Psoas muscle (tissue), 8 donors: ENCODE measurements around the gene GLE1. TPM values are rescaled to one million over a fixed set of nuclear protein-coding genes. Genes with fewer than 3 reads are reported as not detected.

Experiments
- ATAC-seq, 4 donors: fragments of 200-7000 bp; cut with Tn5 transposase; one replicate each; pipeline ENCODE4 v1.9.1; 2020; ENCODE audit warnings: moderate library complexity in 3 of 4, mild to moderate bottlenecking in 2 of 4
- DNase-seq, 2 donors: peaks; one replicate each; pipeline ENCODE4 v3.0.0-alpha.2; 2020
- H3K27ac ChIP-seq: fragments of 200-600 bp; one replicate; pipeline ENCODE4 v1.8.0; 2022
- H3K27me3 ChIP-seq, 3 donors: fragments of 200-600 bp in 1 of 3; one replicate each; pipeline versions ENCODE4 v1.6.1 to v1.8.0; 2013 to 2022; ENCODE audit warnings: low read length in 2 of 3, mild to moderate bottlenecking in 2 of 3, moderate library complexity in 1 of 3; ENCODE audit not compliant: insufficient read depth in 3 of 3
- H3K36me3 ChIP-seq, 2 donors: fragments of 200-600 bp in 1 of 2; one replicate each; pipeline versions ENCODE4 v1.6.1 to v1.8.0; 2013 to 2022; ENCODE audit warnings: low read depth in 1 of 2, mild to moderate bottlenecking in 1 of 2, moderate library complexity in 1 of 2; ENCODE audit not compliant: insufficient read depth in 1 of 2
- H3K4me1 ChIP-seq: fragments of 200-600 bp; one replicate; pipeline ENCODE4 v1.8.0; 2022
- H3K4me3 ChIP-seq: fragments of 200-600 bp; one replicate; pipeline ENCODE4 v1.8.0; 2022; ENCODE audit warnings: mild to moderate bottlenecking
- H3K9me3 ChIP-seq: fragments of 200-600 bp; one replicate; pipeline ENCODE4 v1.8.0; 2022
- WGBS, 3 donors: extraction: QIAGEN DNeasy Blood & Tissue Kit; methylation state at CpG; one replicate each; pipeline versions ENCODE4 v1.1.6 to v1.1.7; 2013; 5-methylcytosine and 5-hydroxymethylcytosine counted together
- intact Hi-C, 2 donors: fragments of 100-400 bp; cut with DNase I; formaldehyde crosslinking; loops; one replicate each; pipeline versions ENCODE4 v1.11.0 to v1.14.2; 2022
- polyA plus RNA-seq, 3 donors: library from polyadenylated mRNA; stranded (reverse); fragments of 200-250 nt; gene quantifications; one replicate each; pipeline ENCODE4 v1.2.3, GENCODE V29; 2013
- total RNA-seq, 4 donors: library from RNA; stranded (reverse); fragmentation: NEBNext Ultra II Directional in 2 of 4; extraction: Animal tissue kit (Norgen Biotek cat#: 25700) in 2 of 4; gene quantifications; one replicate each; pipeline versions ENCODE4 v1.2.1 to v1.2.4, GENCODE V29; 2021 to 2023
- TF ChIP-seq, protein P1 (sequence below): fragments of 200-600 bp; IDR thresholded peaks from one replicate; pipeline ENCODE4 v1.8.0; 2022; ENCODE audit warnings: antibody characterized with exemption
- donor health status: healthy with polysubstance abuse.
- donor health status: DM: no; HTN: no; CAD: no; lungs with moderate emphysema.
- donor health status: Bipolar disorder and iron deficiency.
- donor health status: healthy.
- donor health status: DM: yes; HTN: yes; CAD: no.
- donor health status: DM: no; HTN: no; CAD: no.
- donor health status: DM: no; HTN: no; CAD: no.
- donor health status: DM: yes; HTN: yes; CAD: no.

The GLE1 gene
- total and polyA plus RNA-seq, 7 donors, result 10.3 to 29.5 (median 22.1) TPM

DNA sequence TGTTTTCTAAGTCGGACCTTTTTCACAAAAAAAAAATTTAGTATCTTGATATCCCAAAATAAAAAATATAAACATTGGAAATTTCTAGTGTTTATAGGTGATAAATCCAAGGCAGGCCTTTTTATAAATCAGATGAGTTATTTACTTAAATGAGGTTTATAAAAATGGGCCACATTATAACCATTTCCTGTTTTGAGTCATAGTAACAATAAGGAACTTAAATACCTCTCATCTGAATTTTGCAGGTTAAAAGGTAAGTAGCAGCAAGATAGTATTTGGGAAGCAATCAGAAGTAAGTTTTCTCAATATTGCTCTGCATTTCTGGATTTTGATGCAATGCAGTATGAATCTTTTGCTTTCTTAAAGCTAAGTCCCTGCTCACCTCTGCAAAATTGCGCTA, 51.8 kb downstream of the GLE1 start:
- H3K9me3 ChIP-seq, result no peaks in the 10 kb centered on the region
- ATAC-seq (no peak), DNase-seq (no peak)
- intact Hi-C loops, result loop anchor here in 1 of 2 donors (5.0 kb wide), 1 partner anchor 99 kb away; the partner anchor contains the start of gene ODF2
- no peak overlapping the region for H3K27ac ChIP-seq
- 78 to 94% (median 92%) methylated on average over 2 of the region's 2 CpGs for WGBS, 3 donors
- peaks cover 56% of the 10 kb centered on the region for H3K4me1 ChIP-seq
- no peaks in the 10 kb centered on the region for H3K36me3 ChIP-seq
- H3K27me3 ChIP-seq, result no peaks in the 10 kb centered on the region
- TF ChIP-seq, protein P1, sequence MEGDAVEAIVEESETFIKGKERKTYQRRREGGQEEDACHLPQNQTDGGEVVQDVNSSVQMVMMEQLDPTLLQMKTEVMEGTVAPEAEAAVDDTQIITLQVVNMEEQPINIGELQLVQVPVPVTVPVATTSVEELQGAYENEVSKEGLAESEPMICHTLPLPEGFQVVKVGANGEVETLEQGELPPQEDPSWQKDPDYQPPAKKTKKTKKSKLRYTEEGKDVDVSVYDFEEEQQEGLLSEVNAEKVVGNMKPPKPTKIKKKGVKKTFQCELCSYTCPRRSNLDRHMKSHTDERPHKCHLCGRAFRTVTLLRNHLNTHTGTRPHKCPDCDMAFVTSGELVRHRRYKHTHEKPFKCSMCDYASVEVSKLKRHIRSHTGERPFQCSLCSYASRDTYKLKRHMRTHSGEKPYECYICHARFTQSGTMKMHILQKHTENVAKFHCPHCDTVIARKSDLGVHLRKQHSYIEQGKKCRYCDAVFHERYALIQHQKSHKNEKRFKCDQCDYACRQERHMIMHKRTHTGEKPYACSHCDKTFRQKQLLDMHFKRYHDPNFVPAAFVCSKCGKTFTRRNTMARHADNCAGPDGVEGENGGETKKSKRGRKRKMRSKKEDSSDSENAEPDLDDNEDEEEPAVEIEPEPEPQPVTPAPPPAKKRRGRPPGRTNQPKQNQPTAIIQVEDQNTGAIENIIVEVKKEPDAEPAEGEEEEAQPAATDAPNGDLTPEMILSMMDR, result no peak
- H3K4me3 ChIP-seq, result no peak overlapping the region

DNA sequence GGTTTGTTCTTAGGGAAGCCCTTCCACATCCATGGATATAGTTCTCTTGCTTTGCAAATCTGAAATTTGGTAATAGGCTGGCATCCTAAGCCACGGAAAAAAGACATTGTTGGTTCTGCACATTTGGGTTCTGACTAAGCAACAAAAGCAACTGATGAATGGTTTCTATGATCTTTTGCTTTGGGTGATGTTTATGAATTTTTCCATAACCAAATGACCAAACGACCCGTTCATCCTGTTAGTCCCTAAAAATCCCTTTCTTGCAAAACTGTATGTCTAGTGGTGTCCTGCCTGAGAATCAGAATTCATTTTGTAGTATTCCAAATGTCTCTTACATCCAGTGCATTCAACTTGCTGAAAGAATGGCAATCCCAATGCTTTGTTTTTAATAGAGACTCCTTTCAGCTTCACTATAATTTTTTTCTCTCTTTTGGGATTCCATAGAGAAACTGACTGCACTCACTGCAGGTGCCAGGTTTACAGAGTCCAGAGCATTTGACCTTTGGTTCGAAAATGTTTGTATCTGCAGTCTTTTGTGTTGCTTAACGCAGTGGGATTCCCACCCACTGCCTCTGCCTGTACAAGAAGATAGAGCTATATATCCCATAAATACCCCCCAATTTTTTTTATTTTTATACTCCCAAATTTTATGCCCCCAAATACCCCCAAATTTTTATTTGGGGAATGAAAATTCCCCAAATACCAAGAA, 52.6 kb downstream of the GLE1 start:
- TF ChIP-seq, protein P1, result no peak
- 77 to 82% (median 79%) methylated on average over 5 of the region's 5 CpGs for WGBS, 3 donors
- no peak for ATAC-seq
- Histone ChIP-seq H3K27me3 (no peaks in the 10 kb centered on the region), H3K4me1 (peaks cover 48% of the 10 kb centered on the region), H3K4me3 (no peak overlapping the region), H3K9me3 (no peaks in the 10 kb centered on the region), H3K27ac (no peak overlapping the region), H3K36me3 (peaks cover 0 to 4% of the 10 kb centered on the region in 2 donors)
- no peak for DNase-seq
- intact Hi-C loops, result loop anchor here in 1 of 2 donors (5.0 kb wide), 1 partner anchor 100 kb away; the partner anchor contains the start of gene ODF2

DNA sequence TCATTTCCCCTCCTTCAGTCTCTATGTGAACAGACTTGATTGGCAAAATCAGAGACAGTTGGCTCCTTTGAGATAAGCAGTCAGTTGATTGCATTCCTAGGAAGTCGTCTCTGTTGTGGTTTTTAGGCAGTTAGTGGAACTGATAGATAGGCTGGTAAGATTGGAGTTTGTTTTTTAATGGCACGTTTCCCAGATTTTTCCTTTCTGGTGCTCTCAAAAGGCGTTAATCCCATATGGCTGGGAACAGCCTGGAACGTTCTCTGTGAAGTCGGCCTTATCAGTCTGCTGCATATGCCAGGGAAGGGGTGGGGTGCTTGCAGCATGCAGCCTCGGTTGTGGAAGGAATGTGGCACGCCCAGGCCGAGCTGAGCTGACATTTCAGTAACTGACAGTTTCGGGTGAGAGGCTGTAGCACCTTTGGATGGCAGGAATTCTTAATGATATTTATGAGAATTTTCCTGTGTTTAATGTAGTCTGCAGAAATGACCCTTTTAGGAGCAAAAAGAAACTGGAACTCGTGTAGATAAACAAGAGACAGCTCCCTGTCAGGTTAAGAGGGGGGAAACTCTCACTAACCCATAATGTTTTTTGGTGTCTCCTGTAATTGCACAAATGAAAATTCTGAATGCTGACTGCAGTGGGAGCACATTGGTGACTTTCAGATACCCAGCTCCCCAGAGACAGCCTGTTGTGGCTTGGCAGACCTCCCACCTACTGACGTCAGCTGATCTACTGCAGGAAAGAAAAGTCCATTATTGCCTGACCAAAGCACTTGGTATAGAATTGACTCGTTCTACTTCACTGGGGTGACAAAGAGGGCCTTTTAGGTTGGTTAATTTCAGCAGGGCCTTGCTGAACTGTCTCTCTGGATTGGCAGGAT, 54.2 kb downstream of the GLE1 start:
- Histone ChIP-seq H3K4me3 (peak overlapping the region; percentile 7), H3K36me3 (peaks cover 0 to 9% of the 10 kb centered on the region in 2 donors), H3K27me3 (no peaks in the 10 kb centered on the region), H3K27ac (peak overlapping the region; percentile 48), H3K4me1 (peaks cover 41% of the 10 kb centered on the region), H3K9me3 (no peaks in the 10 kb centered on the region)
- WGBS, 3 donors, result 7 to 12% (median 10%) methylated on average over 12 of the region's 12 CpGs
- ATAC-seq (peak; percentile 54 to 67 (median 64)), DNase-seq (peak; percentile 76 to 85)
- intact Hi-C loops, result loop anchor here in 1 of 2 donors (5.0 kb wide), 1 partner anchor 101 kb away; the partner anchor contains the start of gene ODF2
- TF ChIP-seq, protein P1, result no peak

DNA sequence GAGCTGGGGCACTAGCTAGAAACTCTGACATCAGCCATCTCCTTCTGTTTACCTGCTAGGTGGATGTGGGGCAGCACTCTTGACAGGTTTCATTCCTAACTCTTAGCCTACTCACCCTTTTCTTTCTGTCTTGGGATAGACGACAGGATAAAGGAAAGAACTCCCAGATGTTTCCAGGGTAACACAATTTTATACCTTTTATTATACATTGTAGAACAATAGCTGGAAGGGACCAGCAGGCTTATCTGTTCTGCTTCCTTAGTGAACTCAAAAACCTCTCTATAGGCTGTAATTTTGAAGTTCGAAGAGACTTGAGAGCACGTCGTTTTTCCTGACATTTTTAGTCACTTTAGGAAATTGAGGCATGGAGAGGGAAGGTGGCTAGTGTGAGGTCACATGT, 61.1 kb downstream of the GLE1 start:
- no peak for ATAC-seq

More for the DNA sequence above, 61.1 kb downstream of the GLE1 start:
- peaks cover 2 to 55% of the 10 kb centered on the region in 2 donors for H3K36me3 ChIP-seq
- no peak for DNase-seq
- H3K4me1 ChIP-seq, result no peaks in the 10 kb centered on the region
- no peaks in the 10 kb centered on the region for H3K27me3 ChIP-seq
- intact Hi-C loops, result no loop called here
- H3K27ac ChIP-seq, result no peak overlapping the region
- no peak overlapping the region for H3K4me3 ChIP-seq
- no peaks in the 10 kb centered on the region for H3K9me3 ChIP-seq
- TF ChIP-seq, protein P1, result no peak
- 57 to 75% (median 65%) methylated on average over 4 of the region's 4 CpGs for WGBS, 3 donors
